Astrocyte (in vitro differentiated cells and primary cell): Measurements from ENCODE around the gene C14orf93. TPM values are rescaled to one million over a fixed set of nuclear protein-coding genes. Genes with fewer than 3 reads are reported as not detected.
A peak's percentile ranks its signal among the peaks of the same experiment; 100 is the strongest.

Source experiments
- DNase-seq: peaks from one replicate; pipeline ENCODE4 v3.0.0-alpha.2; 2010; ENCODE audit warnings: low read depth
- FAIRE-seq: peaks from 2 replicates; lab custom pipeline; 2011; peaks lifted over from hg19 to GRCh38; lab: Jason Lieb, UNC
- H2AFZ ChIP-seq: 2 replicates; pipeline ENCODE4 v1.6.0; 2012; ENCODE audit warnings: low read depth, low read length, inconsistent platforms
- H3K27ac ChIP-seq: 2 replicates; pipeline ENCODE4 v1.5.1; 2011; ENCODE audit warnings: low read depth, low read length, inconsistent platforms
- H3K27me3 ChIP-seq: 2 replicates; pipeline ENCODE4 v1.6.0; 2011; ENCODE audit warnings: low read length, inconsistent platforms; ENCODE audit not compliant: insufficient read depth
- H3K36me3 ChIP-seq: 2 replicates; pipeline ENCODE4 v1.5.1; 2011; ENCODE audit warnings: low read length, inconsistent platforms; ENCODE audit not compliant: insufficient read depth
- H3K4me1 ChIP-seq: 2 replicates; pipeline ENCODE4 v1.5.1; 2011; ENCODE audit warnings: low read length, inconsistent platforms; ENCODE audit not compliant: insufficient read depth
- H3K4me2 ChIP-seq: 2 replicates; pipeline ENCODE4 v1.6.0; 2012; ENCODE audit warnings: low read length, inconsistent platforms
- H3K4me3 ChIP-seq: 2 replicates; pipeline ENCODE4 v1.5.1; 2011; ENCODE audit warnings: low read depth, mild to moderate bottlenecking, low read length, inconsistent platforms; ENCODE audit not compliant: insufficient read depth
- H3K79me2 ChIP-seq: 2 replicates; pipeline ENCODE4 v1.6.0; 2012; ENCODE audit warnings: mild to moderate bottlenecking, low read length, inconsistent platforms; ENCODE audit not compliant: insufficient read depth
- H3K9ac ChIP-seq: 2 replicates; pipeline ENCODE4 v1.6.0; 2012; ENCODE audit warnings: mild to moderate bottlenecking, low read length, inconsistent platforms
- H3K9me3 ChIP-seq: 2 replicates; pipeline ENCODE4 v1.5.1; 2012; ENCODE audit warnings: low read depth, mild to moderate bottlenecking, low read length, inconsistent platforms; ENCODE audit not compliant: insufficient read depth
- H4K20me1 ChIP-seq: 2 replicates; pipeline ENCODE4 v1.6.0; 2012; ENCODE audit warnings: low read length, inconsistent platforms; ENCODE audit not compliant: insufficient read depth
- H3K27ac Mint-ChIP-seq: one replicate; pipeline ENCODE4 v1.8.0; 2021; ENCODE audit warnings: mild to moderate bottlenecking, mixed read lengths; ENCODE audit not compliant: unreplicated experiment
- H3K27me3 Mint-ChIP-seq: one replicate; pipeline ENCODE4 v1.8.0; 2021; ENCODE audit warnings: low read depth, mixed read lengths; ENCODE audit not compliant: unreplicated experiment
- H3K36me3 Mint-ChIP-seq: one replicate; pipeline ENCODE4 v1.8.0; 2021; ENCODE audit warnings: low read depth, mixed read lengths; ENCODE audit not compliant: unreplicated experiment
- H3K4me1 Mint-ChIP-seq: one replicate; pipeline ENCODE4 v1.8.0; 2021; ENCODE audit warnings: low read depth, mixed read lengths; ENCODE audit not compliant: unreplicated experiment
- H3K4me3 Mint-ChIP-seq: one replicate; pipeline ENCODE4 v1.8.0; 2021; ENCODE audit warnings: mild to moderate bottlenecking, moderate library complexity, mixed read lengths; ENCODE audit not compliant: unreplicated experiment
- H3K9me3 Mint-ChIP-seq: one replicate; pipeline ENCODE4 v1.8.0; 2021; ENCODE audit warnings: mild to moderate bottlenecking, mixed read lengths; ENCODE audit not compliant: unreplicated experiment
- CTCF ChIP-seq: IDR thresholded peaks from 2 replicates; pipeline ENCODE4 v1.5.1; 2011; ENCODE audit warnings: low read depth, mild to moderate bottlenecking, inconsistent platforms, low read length, moderate library complexity; ENCODE audit not compliant: insufficient read depth
- EZH2 ChIP-seq: IDR thresholded peaks from 2 replicates; pipeline ENCODE4 v1.6.1; 2012; ENCODE audit warnings: mild to moderate bottlenecking, low read length, inconsistent platforms; ENCODE audit not compliant: insufficient read depth
- total RNA-seq: library from RNA; stranded (reverse); gene quantifications from 2 replicates; pipeline ENCODE4 v1.2.1, GENCODE V29; 2021

The C14orf93 gene
- total RNA-seq, 1 donor from 2014 or later, result 3.6 TPM

DNA sequence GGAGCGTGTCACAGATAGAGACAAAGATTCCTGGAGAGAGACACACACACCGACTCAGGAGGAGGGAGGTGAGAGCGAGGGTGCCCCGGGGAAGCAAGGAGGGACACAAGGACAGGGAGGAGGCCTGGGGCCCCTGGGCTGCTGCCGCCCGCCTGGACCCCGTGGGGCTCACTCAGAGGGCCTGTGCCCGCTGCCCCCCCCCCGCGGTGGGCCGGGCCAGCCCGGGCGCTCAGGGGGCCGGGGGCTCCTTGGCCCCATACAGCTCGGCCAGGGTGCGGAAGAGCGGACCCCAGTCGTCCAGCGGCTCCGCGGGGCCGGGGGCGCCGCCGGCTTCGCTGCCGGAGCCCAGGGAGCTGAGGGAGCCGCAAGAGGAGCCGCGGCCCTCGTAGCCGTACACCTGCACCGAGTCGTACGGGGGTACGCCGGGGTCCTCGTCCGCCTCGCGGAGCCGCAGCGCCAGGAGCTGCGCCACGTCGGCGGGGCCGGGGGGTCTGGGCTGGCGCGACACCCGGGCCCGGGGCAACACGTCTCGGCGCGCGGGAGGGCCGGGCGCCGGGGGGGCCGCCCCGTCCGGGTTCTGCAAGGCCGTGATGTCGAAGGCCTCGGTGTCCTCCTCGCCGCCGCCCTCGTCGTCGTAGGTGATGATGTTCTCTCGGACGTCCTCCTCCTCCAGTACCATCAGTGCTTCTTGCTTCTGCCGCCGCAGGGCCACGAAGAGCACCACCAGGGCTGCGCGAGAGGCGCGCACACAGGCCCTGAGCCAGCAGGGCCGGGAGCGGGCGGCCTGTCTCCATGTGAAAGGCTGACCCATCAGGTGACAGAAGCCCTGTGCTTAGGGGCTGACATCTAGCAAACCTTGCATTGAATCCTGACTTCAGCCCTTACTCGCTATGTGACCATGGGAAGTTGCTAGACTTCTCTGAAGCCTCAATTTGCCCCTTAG, 38.1 kb upstream of the C14orf93 start:
- Mint-ChIP-seq H3K4me1 (peaks cover 9% of the 10 kb centered on the region), H3K27me3 (peaks cover 11% of the 10 kb centered on the region), H3K4me3 (no peak overlapping the region), H3K36me3 (peaks cover 14% of the 10 kb centered on the region), H3K9me3 (peaks cover 4% of the 10 kb centered on the region), H3K27ac (no peak overlapping the region)
- Histone ChIP-seq H3K36me3 (no peaks in the 10 kb centered on the region), H3K9ac (no peak overlapping the region), H3K4me2 (no peak overlapping the region), H3K27me3 (no peaks in the 10 kb centered on the region), H4K20me1 (no peaks in the 10 kb centered on the region), H3K27ac (no peak overlapping the region), H3K4me1 (peaks cover 10% of the 10 kb centered on the region), H3K9me3 (no peaks in the 10 kb centered on the region), H2AFZ (no peak overlapping the region), H3K4me3 (no peak overlapping the region), H3K79me2 (no peaks in the 10 kb centered on the region)
- FAIRE-seq (no peak), DNase-seq (no peak)
- TF ChIP-seq CTCF (no peak), EZH2 (no peak)

DNA sequence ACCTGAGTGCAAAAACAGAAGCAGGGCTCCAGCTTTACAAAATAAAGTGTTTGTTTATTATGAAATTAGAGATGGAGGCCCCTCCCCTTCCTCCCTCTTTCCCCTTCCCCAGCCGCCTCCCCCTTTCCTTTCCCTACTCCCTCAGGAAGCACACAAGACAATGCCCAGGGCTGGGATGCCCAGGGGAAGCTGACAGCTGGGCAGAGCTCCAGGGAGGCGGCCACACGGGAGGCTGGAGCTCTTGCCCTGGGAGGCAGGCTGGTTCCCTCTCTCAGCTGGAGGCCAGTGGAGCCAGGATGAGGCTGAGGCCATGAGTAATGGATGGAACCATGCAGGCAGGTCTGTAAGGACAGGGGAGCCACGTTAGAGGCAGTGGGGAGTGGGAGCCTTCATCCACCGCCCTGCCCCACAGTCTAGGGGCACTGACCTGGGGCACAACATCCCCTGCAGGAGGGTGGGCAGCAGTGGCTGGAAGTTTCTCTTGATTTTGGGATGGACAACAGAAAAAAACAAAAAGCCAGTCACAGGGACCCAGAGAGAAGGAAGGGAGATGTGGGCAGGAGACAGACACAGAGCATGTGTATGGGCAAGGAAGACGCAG, 37.2 kb upstream of the C14orf93 start:
- Mint-ChIP-seq H3K27ac (no peak overlapping the region), H3K4me3 (no peak overlapping the region), H3K4me1 (peaks cover 9% of the 10 kb centered on the region), H3K27me3 (peaks cover 11% of the 10 kb centered on the region), H3K9me3 (peaks cover 4% of the 10 kb centered on the region), H3K36me3 (peaks cover 12% of the 10 kb centered on the region)
- no peaks in the 10 kb centered on the region for H3K79me2 ChIP-seq
- no peak overlapping the region for H3K27ac ChIP-seq
- H3K27me3 ChIP-seq, result no peaks in the 10 kb centered on the region
- no peaks in the 10 kb centered on the region for H3K9me3 ChIP-seq
- FAIRE-seq, result no peak
- H4K20me1 ChIP-seq, result no peaks in the 10 kb centered on the region
- H3K4me2 ChIP-seq, result peak overlapping the region; percentile 37
- no peak for DNase-seq
- no peak overlapping the region for H3K4me3 ChIP-seq
- no peaks in the 10 kb centered on the region for H3K36me3 ChIP-seq
- no peak for TF ChIP-seq EZH2
- TF ChIP-seq CTCF, result no peak
- H3K9ac ChIP-seq, result no peak overlapping the region
- peak overlapping the region; percentile 61 for H2AFZ ChIP-seq
- peaks cover 10% of the 10 kb centered on the region for H3K4me1 ChIP-seq
